SK-N-SH treated with all-trans-retinoic acid at 6 μM for 48 hours (cell line): ENCODE measurements around the gene HYAL3.

Experiments
- ATAC-seq: fragments of 200-7000 bp; cut with Tn5 transposase; 3 replicates; pipeline ENCODE4 v1.9.1; 2020; ENCODE audit warnings: mild to moderate bottlenecking, moderate library complexity
- CREB5 ChIP-seq: fragments of 250-450 bp; sonication (Bioruptor Pico); IDR thresholded peaks from 2 replicates; pipeline ENCODE4 v1.5.1; 2020; ENCODE audit warnings: low read depth, mild to moderate bottlenecking, moderate library complexity
- CSDC2 ChIP-seq: fragments of 250-450 bp; sonication (Bioruptor Pico); IDR thresholded peaks from 2 replicates; pipeline ENCODE4 v1.5.0; 2020; ENCODE audit warnings: mild to moderate bottlenecking, moderate library complexity
- CSRNP3 ChIP-seq: fragments of 250-450 bp; sonication (Bioruptor Pico); IDR thresholded peaks from 2 replicates; pipeline ENCODE4 v1.5.1; 2021; ENCODE audit warnings: mild to moderate bottlenecking, moderate library complexity
- ESRRG ChIP-seq: fragments of 250-450 bp; sonication (Bioruptor Pico); IDR thresholded peaks from 2 replicates; pipeline ENCODE4 v1.6.1; 2021; ENCODE audit warnings: mild to moderate bottlenecking
- GLIS3 ChIP-seq: fragments of 250-450 bp; sonication (Bioruptor Pico); IDR thresholded peaks from 2 replicates; pipeline ENCODE4 v1.5.0; 2020; ENCODE audit warnings: mild to moderate bottlenecking, moderate library complexity
- ISL1 ChIP-seq: fragments of 250-450 bp; sonication (Bioruptor Pico); IDR thresholded peaks from 2 replicates; pipeline ENCODE4 v2.1.2; 2022; ENCODE audit warnings: mild to moderate bottlenecking, moderate library complexity
- OSR1 ChIP-seq: fragments of 250-450 bp; sonication (Bioruptor Pico); IDR thresholded peaks from 2 replicates; pipeline ENCODE4 v1.8.0; 2022; ENCODE audit warnings: moderate library complexity, mild to moderate bottlenecking, inconsistent platforms
- PATZ1 ChIP-seq: fragments of 250-450 bp; sonication (Bioruptor Pico); IDR thresholded peaks from 2 replicates; pipeline ENCODE4 v1.8.0; 2020; ENCODE audit warnings: mild to moderate bottlenecking, moderate library complexity, borderline replicate concordance
- POU6F1 ChIP-seq: fragments of 250-450 bp; sonication (Bioruptor Pico); IDR thresholded peaks from 2 replicates; pipeline ENCODE4 v1.8.0; 2021; ENCODE audit warnings: low read depth, mild to moderate bottlenecking, moderate library complexity, borderline replicate concordance
- RARB ChIP-seq: fragments of 250-450 bp; sonication (Bioruptor Pico); IDR thresholded peaks from 2 replicates; pipeline ENCODE4 v1.8.0; 2021; ENCODE audit warnings: mild to moderate bottlenecking, moderate library complexity
- SNAI2 ChIP-seq: fragments of 250-450 bp; sonication (Bioruptor Pico); IDR thresholded peaks from 2 replicates; pipeline ENCODE4 v1.5.0; 2020; ENCODE audit warnings: mild to moderate bottlenecking, moderate library complexity
- TCF4 ChIP-seq: fragments of 250-450 bp; sonication (Bioruptor Pico); IDR thresholded peaks from 2 replicates; pipeline ENCODE4 v1.8.0; 2021; ENCODE audit warnings: mild to moderate bottlenecking, moderate library complexity, borderline replicate concordance
- TOX ChIP-seq: fragments of 250-450 bp; sonication (Bioruptor Pico); IDR thresholded peaks from 2 replicates; pipeline ENCODE4 v1.8.0; 2021; ENCODE audit warnings: mild to moderate bottlenecking, moderate library complexity, borderline replicate concordance
- ZC3H10 ChIP-seq: fragments of 250-450 bp; sonication (Bioruptor Pico); IDR thresholded peaks from 2 replicates; pipeline ENCODE4 v1.5.1; 2021; ENCODE audit warnings: mild to moderate bottlenecking, moderate library complexity
- ZFP3 ChIP-seq: fragments of 250-450 bp; sonication (Bioruptor Pico); IDR thresholded peaks from 2 replicates; pipeline ENCODE4 v1.5.0; 2020; ENCODE audit warnings: mild to moderate bottlenecking, moderate library complexity
- ZFP30 ChIP-seq: fragments of 450-650 bp; formaldehyde crosslinking; IDR thresholded peaks from 2 replicates; pipeline ENCODE4 v1.5.0; 2022; ENCODE audit warnings: mild to moderate bottlenecking, moderate library complexity
- ZNF565 ChIP-seq: fragments of 450-650 bp; formaldehyde crosslinking; conservative IDR thresholded peaks from 2 replicates; pipeline ENCODE4 v1.5.0; 2020; ENCODE audit warnings: low read depth, mild to moderate bottlenecking, moderate library complexity
- ZNF70 ChIP-seq: fragments of 450-650 bp; formaldehyde crosslinking; IDR thresholded peaks from 2 replicates; pipeline ENCODE4 v1.5.0; 2020; ENCODE audit warnings: mild to moderate bottlenecking, moderate library complexity
- ZNF8 ChIP-seq: fragments of 450-650 bp; formaldehyde crosslinking; IDR thresholded peaks from 2 replicates; pipeline ENCODE4 v1.5.0; 2020; ENCODE audit warnings: mild to moderate bottlenecking, moderate library complexity

HYAL3 gene

GRCh38 chr3:50296721-50297383, 2.4 kb downstream of the HYAL3 start (continued):
- TF ChIP-seq ISL1 (CRISPR knock-in tag): no peak

- TF ChIP-seq ZC3H10: no peak
- TF ChIP-seq PATZ1 (CRISPR knock-in tag): no peak
- no peak for TF ChIP-seq GLIS3 (CRISPR knock-in tag)
- TF ChIP-seq CSRNP3: no peak
- no peak for TF ChIP-seq ZNF565
- no peak for TF ChIP-seq ESRRG (CRISPR knock-in tag)
- TF ChIP-seq, all 23 proteins: peak for 0
- no peak for ATAC-seq
These were observed 3.4 kb downstream of the HYAL3 start for GRCh38 chr3:50295553-50296431.

- ATAC-seq: no peak
- TF ChIP-seq ZNF70 (CRISPR knock-in tag) (no peak), TCF4 (CRISPR knock-in tag) (no peak), ISL1 (CRISPR knock-in tag) (no peak), SNAI2 (CRISPR knock-in tag) (no peak)
- TF ChIP-seq, all 23 proteins: peak for 0
These were observed 4.5 kb downstream of the HYAL3 start for GRCh38 chr3:50294492-50295403.

GRCh38 chr3:50294089-50294488, 5.1 kb downstream of the HYAL3 start:
- ATAC-seq: no peak
- TF ChIP-seq OSR1 (CRISPR knock-in tag): no peak
- no peak for TF ChIP-seq ZFP30 (CRISPR knock-in tag)
- no peak for TF ChIP-seq ESRRG (CRISPR knock-in tag)
- no peak for TF ChIP-seq CSDC2
- TF ChIP-seq GLIS3 (CRISPR knock-in tag): no peak
- TF ChIP-seq PATZ1 (CRISPR knock-in tag): no peak
- TF ChIP-seq ISL1 (CRISPR knock-in tag): no peak
- TF ChIP-seq CSRNP3: no peak
- no peak for TF ChIP-seq TOX (CRISPR knock-in tag)

GRCh38 chr3:50293079-50293801, 6.0 kb downstream of the HYAL3 start:
- TF ChIP-seq ZFP3 (CRISPR knock-in tag) (no peak), CREB5 (CRISPR knock-in tag) (no peak), RARB (CRISPR knock-in tag) (no peak), POU6F1 (CRISPR knock-in tag) (no peak), SNAI2 (CRISPR knock-in tag) (no peak), ZNF8 (CRISPR knock-in tag) (no peak)
- TF ChIP-seq, all 23 proteins: peak for 0
- no peak for ATAC-seq
